ENCODE measurements around the gene KCND2.

- TF ChIP-seq POLR2A (IDR thresholded peaks at IDR 0.05) = no peak
- TF ChIP-seq CTCF (IDR thresholded peaks at IDR 0.05) = no peak
- no peak for TF ChIP-seq EP300 (IDR thresholded peaks at IDR 0.05)
These were observed 188.0 kb downstream of the KCND2 start for GRCh38 chr7:120460949-120461348.

Measured in tibial nerve (tissue), 4 donors.